OCI-LY7 (cell line): Measurements from ENCODE around the gene CPB2. TPM values are rescaled to one million over a fixed set of nuclear protein-coding genes. Genes with fewer than 3 reads are reported as not detected.

Experiments used
- BruUV-seq: library from RNA; stranded (reverse); fragments of 400-500 nt; replicated peaks from 2 replicates; lab custom pipeline; 2021; lab: Mats Ljungman, UMichigan
- CTCF ChIA-PET: fragments of 300-600 bp; sonication (Branson Sonifier 250); formaldehyde crosslinking; loops from one replicate; lab custom pipeline; 2022; ENCODE audit warnings: antibody characterized with exemption; ENCODE audit not compliant: unreplicated experiment; lab: Charles Lee
- POLR2A ChIA-PET: fragments of 300-600 bp; sonication (Branson Sonifier 250); formaldehyde crosslinking; loops from one replicate; lab custom pipeline; 2022; ENCODE audit warnings: antibody characterized with exemption; lab: Charles Lee
- DNase-seq: peaks from one replicate; pipeline ENCODE4 v3.0.0-alpha.2; 2015; ENCODE audit warnings: low spot score
- H2AFZ ChIP-seq: fragments of 200-600 bp; sonication (generic), shearing (Covaris generic); 2 replicates; pipeline ENCODE4 v1.6.1; 2014; ENCODE audit warnings: mild to moderate bottlenecking, antibody characterized with exemption, low read length, moderate library complexity
- H3K27ac ChIP-seq: fragments of 200-600 bp; sonication (generic); 2 replicates; pipeline ENCODE4 v1.5.1; 2014; ENCODE audit warnings: mixed run types, low read depth, mild to moderate bottlenecking, moderate library complexity, low read length, inconsistent platforms; ENCODE audit not compliant: poor library complexity, severe bottlenecking
- H3K36me3 ChIP-seq: fragments of 200-600 bp; sonication (generic); 2 replicates; pipeline ENCODE4 v1.6.1; 2014; ENCODE audit warnings: mild to moderate bottlenecking, antibody characterized with exemption, low read length, moderate library complexity, mixed read lengths; ENCODE audit not compliant: insufficient read depth
- H3K4me1 ChIP-seq: fragments of 200-600 bp; sonication (generic); 2 replicates; pipeline ENCODE4 v1.5.1; 2014; ENCODE audit warnings: mild to moderate bottlenecking, low read length; ENCODE audit not compliant: insufficient read depth, poor library complexity, severe bottlenecking
- H3K4me2 ChIP-seq: fragments of 200-600 bp; sonication (generic); 2 replicates; pipeline ENCODE4 v1.6.1; 2014; ENCODE audit warnings: mild to moderate bottlenecking, low read length
- H3K4me3 ChIP-seq: fragments of 200-600 bp; sonication (generic); 2 replicates; pipeline ENCODE4 v1.5.1; 2014; ENCODE audit warnings: mild to moderate bottlenecking, low read depth, low read length; ENCODE audit not compliant: poor library complexity, severe bottlenecking
- H3K79me2 ChIP-seq: fragments of 200-600 bp; sonication (generic); 2 replicates; pipeline ENCODE4 v1.6.1; 2016; ENCODE audit warnings: low read depth, mild to moderate bottlenecking, low read length, moderate library complexity, mixed read lengths; ENCODE audit not compliant: insufficient read depth
- H3K9me2 ChIP-seq: fragments of 200-600 bp; sonication (generic); 2 replicates; pipeline ENCODE4 v1.6.1; 2016; ENCODE audit warnings: mild to moderate bottlenecking, low read length, mixed read lengths; ENCODE audit not compliant: insufficient read depth
- H3K9me3 ChIP-seq: fragments of 200-600 bp; sonication (generic); 2 replicates; pipeline ENCODE4 v1.6.1; 2014; ENCODE audit warnings: mild to moderate bottlenecking, mixed run types, low read length, mixed read lengths
- H4K20me1 ChIP-seq: fragments of 200-600 bp; sonication (generic); 2 replicates; pipeline ENCODE4 v1.6.1; 2014; ENCODE audit warnings: mild to moderate bottlenecking, antibody characterized with exemption, low read length, moderate library complexity, mixed read lengths; ENCODE audit not compliant: insufficient read depth
- CTCF ChIP-seq: fragments of 200-600 bp; sonication (generic); conservative IDR thresholded peaks from 2 replicates; pipeline ENCODE4 v1.5.1; 2014; ENCODE audit warnings: mild to moderate bottlenecking, antibody characterized with exemption, low read length, moderate library complexity, mixed read lengths
- EZH2phosphoT487 ChIP-seq: fragments of 200-600 bp; sonication (generic); IDR thresholded peaks from 2 replicates; pipeline ENCODE4 v1.6.1; 2018; ENCODE audit warnings: low read depth, borderline replicate concordance, mild to moderate bottlenecking, mixed run types, antibody characterized with exemption, low read length, moderate library complexity, mixed read lengths
- intact Hi-C: fragments of 100-400 bp; cut with micrococcal nuclease; formaldehyde crosslinking; loops from one replicate; pipeline ENCODE4 v1.10.0; 2022; ENCODE audit not compliant: unreplicated experiment
- total RNA-seq, 2 experiments: library from RNA; depleted of rRNA in 1 of 2; stranded (reverse); fragments of >200 nt in 1 of 2; shearing (Covaris generic) in 1 of 2; gene quantifications; 2 replicates each; pipeline ENCODE4 v1.2.3, GENCODE V29; 2014 to 2022

Gene CPB2
- total RNA-seq, 2 experiments from 2014 or later, result not detected

DNA sequence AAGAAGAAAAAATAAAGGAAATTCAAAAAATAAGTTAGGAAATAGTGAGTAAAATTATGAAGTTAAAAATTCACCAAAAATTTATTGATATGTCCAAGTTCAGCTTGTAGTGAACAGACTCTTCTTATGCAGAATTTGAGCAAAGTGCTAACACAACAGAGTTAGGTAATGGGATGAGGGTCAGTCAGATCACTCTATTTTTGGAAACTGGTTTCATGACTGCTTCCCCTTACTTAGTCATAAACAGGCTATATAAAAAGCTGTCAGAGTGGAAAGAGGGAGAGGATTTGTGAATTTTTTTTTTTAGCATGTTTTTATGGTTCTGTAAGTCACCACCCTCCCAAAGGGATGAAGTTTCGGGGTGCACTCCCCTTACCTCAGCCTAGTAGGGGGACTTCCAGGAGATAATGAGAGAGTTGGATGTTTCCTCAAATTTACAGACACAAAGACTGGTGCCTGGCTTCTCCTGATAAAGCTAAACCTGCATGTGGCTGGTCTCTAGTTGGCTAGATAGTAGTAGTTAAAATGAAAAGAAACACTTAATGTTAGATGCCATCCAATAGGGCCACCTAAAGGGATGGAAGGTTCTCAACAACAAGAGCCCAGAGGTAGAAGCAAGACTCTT is 4.5 kb downstream of the CPB2 start:
- Histone ChIP-seq H3K79me2 (no peaks in the 10 kb centered on the region), H2AFZ (0 out of 2 replicates have a peak overlapping the region, but pooled peaks have one; percentile 3), H3K4me2 (no peak overlapping the region), H3K4me3 (no peak overlapping the region), H3K27ac (no peak overlapping the region), H3K4me1 (peaks cover 10% of the 10 kb centered on the region), H3K9me2 (no peaks in the 10 kb centered on the region), H4K20me1 (no peaks in the 10 kb centered on the region), H3K36me3 (no peaks in the 10 kb centered on the region), H3K9me3 (no peaks in the 10 kb centered on the region)
- POLR2A ChIA-PET, result no interaction called here
- BruUV-seq, result no TSS peak
- CTCF ChIA-PET, result no interaction called here
- intact Hi-C loops, result no loop called here
- no peak for TF ChIP-seq CTCF
- TF ChIP-seq EZH2phosphoT487, result no peak
- DNase-seq, result peak; percentile 2

DNA sequence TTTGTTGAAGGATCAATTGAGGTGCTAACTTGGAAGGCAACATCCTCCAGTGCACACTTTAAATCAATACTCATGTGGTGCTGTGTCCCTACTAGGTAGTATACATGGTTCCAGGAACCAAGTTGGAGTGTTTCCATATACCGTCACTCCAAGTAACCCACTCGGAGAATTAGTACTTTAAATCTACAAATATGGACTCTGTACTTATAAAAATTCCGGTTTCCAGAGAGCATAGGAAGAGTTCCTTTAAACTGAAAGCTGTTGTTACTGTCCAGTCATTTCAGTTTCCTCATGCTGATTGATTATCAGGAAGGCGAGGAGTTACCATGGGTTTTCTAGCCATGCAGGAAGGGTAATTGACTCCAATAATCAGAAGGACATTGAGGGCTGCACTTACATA is 7.2 kb downstream of the CPB2 start:
- Histone ChIP-seq H3K36me3 (no peaks in the 10 kb centered on the region), H3K4me1 (peaks cover 10% of the 10 kb centered on the region), H3K27ac (no peak overlapping the region), H3K4me3 (no peak overlapping the region), H3K9me2 (no peaks in the 10 kb centered on the region), H4K20me1 (no peaks in the 10 kb centered on the region), H3K9me3 (no peaks in the 10 kb centered on the region), H2AFZ (no peak overlapping the region), H3K4me2 (no peak overlapping the region), H3K79me2 (no peaks in the 10 kb centered on the region)
- intact Hi-C loops, result no loop called here
- TF ChIP-seq CTCF (no peak), EZH2phosphoT487 (no peak)
- ChIA-PET POLR2A (interaction anchor here (0.7 to 1.3 kb wide), 2 partner anchors 17 to 257 kb away, joined by 3 read pairs; no protein-coding TSS in a partner anchor), CTCF (no interaction called here)
- BruUV-seq, result no TSS peak
- DNase-seq, result no peak

GRCh38 chr13:46097015-46097414 is 7.8 kb downstream of the CPB2 start:
- CTCF ChIA-PET, result no interaction called here
- Histone ChIP-seq H3K4me3 (no peak overlapping the region), H2AFZ (no peak overlapping the region), H4K20me1 (no peaks in the 10 kb centered on the region), H3K36me3 (no peaks in the 10 kb centered on the region), H3K4me2 (no peak overlapping the region), H3K9me2 (no peaks in the 10 kb centered on the region), H3K79me2 (no peaks in the 10 kb centered on the region), H3K4me1 (peaks cover 7% of the 10 kb centered on the region), H3K27ac (no peak overlapping the region), H3K9me3 (no peaks in the 10 kb centered on the region)
- TF ChIP-seq CTCF (no peak), EZH2phosphoT487 (no peak)
- POLR2A ChIA-PET, result no interaction called here
- intact Hi-C loops, result no loop called here
- no TSS peak for BruUV-seq
- no peak for DNase-seq
